ENCODE results near the gene CTSK. TPM values are rescaled to one million over a fixed set of nuclear protein-coding genes. Genes with fewer than 3 reads are reported as not detected.

Gene CTSK
- total RNA-seq, 1 donor from 2014 or later: 8.8 TPM

GRCh38 chr1:150749720-150750311 is 58.2 kb downstream of the CTSK start:
- no peak for DNase-seq
- H3K4me3 Mint-ChIP-seq (ENCODE audit: unreplicated experiment): no peak overlapping the region
- H3K4me1 Mint-ChIP-seq (ENCODE audit: low read depth, unreplicated experiment): no peaks in the 10 kb centered on the region
- no peak for TF ChIP-seq CTCF (IDR thresholded peaks at IDR 0.05; ENCODE audit: partially characterized antibody, unreplicated experiment)
- H3K27me3 Mint-ChIP-seq (ENCODE audit: unreplicated experiment): no peaks in the 10 kb centered on the region
- H3K27ac Mint-ChIP-seq (ENCODE audit: unreplicated experiment): no peak overlapping the region
- no peaks in the 10 kb centered on the region for H3K36me3 Mint-ChIP-seq (ENCODE audit: unreplicated experiment)
- H3K9me3 Mint-ChIP-seq (ENCODE audit: unreplicated experiment): peaks cover 2% of the 10 kb centered on the region

GRCh38 chr1:150748878-150749719 is 59.0 kb downstream of the CTSK start:
- no peak for TF ChIP-seq CTCF (IDR thresholded peaks at IDR 0.05; ENCODE audit: partially characterized antibody, unreplicated experiment)
- no peaks in the 10 kb centered on the region for H3K27me3 Mint-ChIP-seq (ENCODE audit: unreplicated experiment)
- H3K27ac Mint-ChIP-seq (ENCODE audit: unreplicated experiment): no peak overlapping the region
- no peak overlapping the region for H3K4me3 Mint-ChIP-seq (ENCODE audit: unreplicated experiment)
- H3K9me3 Mint-ChIP-seq (ENCODE audit: unreplicated experiment): peaks cover 2% of the 10 kb centered on the region
- DNase-seq: no peak
- H3K36me3 Mint-ChIP-seq (ENCODE audit: unreplicated experiment): no peaks in the 10 kb centered on the region
- H3K4me1 Mint-ChIP-seq (ENCODE audit: low read depth, unreplicated experiment): no peaks in the 10 kb centered on the region

Other genes with a start within 250 kb of the CTSK start
- 154 TPM for gene MCL1, start 228.7 kb downstream of the CTSK start, total RNA-seq (ENCODE audit: unreplicated experiment)
- gene ENSA, start 178.6 kb downstream of the CTSK start, total RNA-seq (ENCODE audit: unreplicated experiment): 122 TPM
- gene GOLPH3L, start 111.1 kb downstream of the CTSK start, total RNA-seq (ENCODE audit: unreplicated experiment): 14.5 TPM
- not detected for gene HORMAD1, start 87.4 kb downstream of the CTSK start, total RNA-seq (ENCODE audit: unreplicated experiment)
- 0.81 TPM for gene CTSS, start 42.5 kb downstream of the CTSK start, total RNA-seq (ENCODE audit: unreplicated experiment)
- 39.1 TPM for gene ARNT, start 68.3 kb upstream of the CTSK start, total RNA-seq (ENCODE audit: unreplicated experiment)
- gene CTXND2, start 78.9 kb upstream of the CTSK start, total RNA-seq (ENCODE audit: unreplicated experiment): not detected
- gene SETDB1, start 118.1 kb upstream of the CTSK start, total RNA-seq (ENCODE audit: unreplicated experiment): 57.0 TPM
- gene CERS2, start 166.6 kb upstream of the CTSK start, total RNA-seq (ENCODE audit: unreplicated experiment): 94.2 TPM
- not detected for gene ANXA9, start 174.0 kb upstream of the CTSK start, total RNA-seq (ENCODE audit: unreplicated experiment)
- gene MINDY1, start 198.6 kb upstream of the CTSK start, total RNA-seq (ENCODE audit: unreplicated experiment): 26.2 TPM
- 14.9 TPM for gene PRUNE1, start 200.2 kb upstream of the CTSK start, total RNA-seq (ENCODE audit: unreplicated experiment)
- 1.4 TPM for gene BNIPL, start 228.3 kb upstream of the CTSK start, total RNA-seq (ENCODE audit: unreplicated experiment)
- gene C1orf56, start 239.5 kb upstream of the CTSK start, total RNA-seq (ENCODE audit: unreplicated experiment): 1.8 TPM